Skeletal muscle satellite cell (primary cell): ENCODE data around the gene LILRB3. TPM values are rescaled to one million over a fixed set of nuclear protein-coding genes. Genes with fewer than 3 reads are reported as not detected.
A peak's percentile ranks its signal among the peaks of the same experiment; 100 is the strongest.

Experiments used
- H3K27me3 ChIP-seq: 2 replicates; pipeline ENCODE4 v1.7.0; 2013; ENCODE audit warnings: low read length; ENCODE audit not compliant: control insufficient read depth, insufficient read depth
- H3K36me3 ChIP-seq: 2 replicates; pipeline ENCODE4 v1.7.0; 2013; ENCODE audit warnings: mild to moderate bottlenecking, control low read depth, low read length; ENCODE audit not compliant: insufficient read depth
- H3K4me1 ChIP-seq: 2 replicates; pipeline ENCODE4 v1.7.0; 2013; ENCODE audit warnings: low read length; ENCODE audit not compliant: control insufficient read depth, insufficient read depth
- H3K4me2 ChIP-seq: 2 replicates; pipeline ENCODE4 v1.7.0; 2013; ENCODE audit warnings: mild to moderate bottlenecking, low read length
- H3K4me3 ChIP-seq: 2 replicates; pipeline ENCODE4 v1.7.0; 2013; ENCODE audit warnings: low read length
- H3K9ac ChIP-seq: 2 replicates; pipeline ENCODE4 v1.7.0; 2013; ENCODE audit warnings: mild to moderate bottlenecking, low read depth, low read length, moderate library complexity
- H3K9me3 ChIP-seq: replicated peaks from 2 replicates; pipeline ENCODE4 v1.7.0; 2013; ENCODE audit warnings: mild to moderate bottlenecking, control low read depth, low read length
- small RNA-seq: library from RNA; depleted of rRNA; stranded (forward); fragments of <200 nt; gene quantifications from one replicate; pipeline ENCODE3, GENCODE V24; 2012

The LILRB3 gene

DNA sequence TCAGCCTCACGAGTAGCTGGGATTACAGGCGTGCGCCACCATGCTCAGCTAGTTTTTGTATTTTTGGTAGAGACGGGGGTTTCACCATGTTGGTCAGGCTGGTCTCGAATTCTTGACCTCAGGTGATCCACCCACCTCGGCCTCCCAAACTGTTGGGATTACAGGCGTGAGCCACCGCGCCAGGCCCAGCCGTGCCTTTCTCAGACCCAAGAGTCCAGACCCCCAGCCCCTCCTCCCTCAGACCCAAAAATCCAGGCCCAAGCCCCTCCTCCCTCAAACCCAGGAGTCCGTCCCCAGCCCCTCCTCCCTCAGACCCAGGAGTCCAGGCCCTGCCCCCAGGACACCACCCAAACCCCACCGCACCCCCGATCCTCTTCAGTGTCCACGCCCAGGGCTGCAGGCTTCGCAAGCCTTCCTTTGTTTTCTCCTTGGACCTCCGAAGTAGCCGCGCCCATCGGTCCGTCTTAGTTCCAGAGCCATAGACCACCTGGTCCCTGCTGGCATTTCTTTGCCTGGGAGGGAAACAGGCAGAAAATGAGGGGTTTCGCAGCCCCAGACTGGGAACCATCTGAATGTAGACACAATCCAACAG, 53.6 kb downstream of the LILRB3 start:
- Histone ChIP-seq H3K4me1 (peaks cover 3% of the 10 kb centered on the region), H3K9ac (no peak overlapping the region), H3K9me3 (no peaks in the 10 kb centered on the region), H3K27me3 (no peaks in the 10 kb centered on the region), H3K4me2 (no peak overlapping the region), H3K36me3 (no peaks in the 10 kb centered on the region), H3K4me3 (no peak overlapping the region)

- no peaks in the 10 kb centered on the region for H3K36me3 ChIP-seq
- peak overlapping the region; percentile 42 for H3K4me2 ChIP-seq
- H3K4me3 ChIP-seq = no peak overlapping the region
- H3K9ac ChIP-seq = no peak overlapping the region
- no peaks in the 10 kb centered on the region for H3K9me3 ChIP-seq
- peaks cover 3% of the 10 kb centered on the region for H3K4me1 ChIP-seq
- no peaks in the 10 kb centered on the region for H3K27me3 ChIP-seq
Measured at GRCh38 chr19:54168174-54168917, 54.5 kb downstream of the LILRB3 start.

Small RNAs within 50 kb of the gene (small RNA-seq; reads per million reads assigned to genes)
- not detected for gene RNU6-1307P
